ENCODE measurements around the gene LIMCH1. TPM values are rescaled to one million over a fixed set of nuclear protein-coding genes. Genes with fewer than 3 reads are reported as not detected.
A peak's percentile ranks its signal among the peaks of the same experiment; 100 is the strongest.

Gene LIMCH1
- total RNA-seq, 1 donor from 2014 or later: 6.8 TPM

GRCh38 chr4:41506130-41506529 is 31.8 kb upstream of the LIMCH1 start:
- H3K36me3 ChIP-seq (ENCODE audit: control insufficient read depth, insufficient read depth, low read length): no peaks in the 10 kb centered on the region
- DNase-seq (ENCODE audit: low read depth) (peak; percentile 36), FAIRE-seq (no peak)

GRCh38 chr4:41507291-41507947 is 30.5 kb upstream of the LIMCH1 start:
- H3K4me3 ChIP-seq (ENCODE audit: low read depth, low read length): no peak overlapping the region
- no peaks in the 10 kb centered on the region for H3K27me3 ChIP-seq (ENCODE audit: control insufficient read depth, insufficient read depth, low read length)
- no peaks in the 10 kb centered on the region for H3K36me3 ChIP-seq (ENCODE audit: control insufficient read depth, insufficient read depth, low read length)
- DNase-seq (ENCODE audit: low read depth): peak; percentile 28
- no peak for FAIRE-seq
- no peak for TF ChIP-seq CTCF (IDR thresholded peaks at IDR 0.05; ENCODE audit: insufficient read depth, low read length, severe bottlenecking)

More at GRCh38 chr4:41506130-41506529, 31.8 kb upstream of the LIMCH1 start:
- no peaks in the 10 kb centered on the region for H3K27me3 ChIP-seq (ENCODE audit: control insufficient read depth, insufficient read depth, low read length)
- no peak for TF ChIP-seq CTCF (IDR thresholded peaks at IDR 0.05; ENCODE audit: insufficient read depth, low read length, severe bottlenecking)
- no peak overlapping the region for H3K4me3 ChIP-seq (ENCODE audit: low read depth, low read length)

GRCh38 chr4:41509451-41509866 is 28.5 kb upstream of the LIMCH1 start:
- no peak overlapping the region for H3K4me3 ChIP-seq (ENCODE audit: low read depth, low read length)
- FAIRE-seq: no peak
- no peaks in the 10 kb centered on the region for H3K36me3 ChIP-seq (ENCODE audit: control insufficient read depth, insufficient read depth, low read length)
- no peaks in the 10 kb centered on the region for H3K27me3 ChIP-seq (ENCODE audit: control insufficient read depth, insufficient read depth, low read length)
- no peak for TF ChIP-seq CTCF (IDR thresholded peaks at IDR 0.05; ENCODE audit: insufficient read depth, low read length, severe bottlenecking)
- no peak for DNase-seq (ENCODE audit: low read depth)

- H3K4me3 ChIP-seq (ENCODE audit: low read depth, low read length): no peak overlapping the region
- H3K36me3 ChIP-seq (ENCODE audit: control insufficient read depth, insufficient read depth, low read length): no peaks in the 10 kb centered on the region
- FAIRE-seq: no peak
- TF ChIP-seq CTCF (IDR thresholded peaks at IDR 0.05; ENCODE audit: insufficient read depth, low read length, severe bottlenecking): no peak
- no peak for DNase-seq (ENCODE audit: low read depth)
- H3K27me3 ChIP-seq (ENCODE audit: control insufficient read depth, insufficient read depth, low read length): no peaks in the 10 kb centered on the region
Measured at GRCh38 chr4:41510179-41510578, 27.8 kb upstream of the LIMCH1 start.

- Histone ChIP-seq H3K36me3 (ENCODE audit: control insufficient read depth, insufficient read depth, low read length) (no peaks in the 10 kb centered on the region), H3K4me3 (ENCODE audit: low read depth, low read length) (no peak overlapping the region), H3K27me3 (ENCODE audit: control insufficient read depth, insufficient read depth, low read length) (no peaks in the 10 kb centered on the region)
- FAIRE-seq (no peak), DNase-seq (ENCODE audit: low read depth) (no peak)
- TF ChIP-seq CTCF (IDR thresholded peaks at IDR 0.05; ENCODE audit: insufficient read depth, low read length, severe bottlenecking): no peak
Measured at GRCh38 chr4:41512136-41512535, 25.8 kb upstream of the LIMCH1 start.

- H3K27me3 ChIP-seq (ENCODE audit: control insufficient read depth, insufficient read depth, low read length): no peaks in the 10 kb centered on the region
- DNase-seq (ENCODE audit: low read depth): no peak
- no peaks in the 10 kb centered on the region for H3K36me3 ChIP-seq (ENCODE audit: control insufficient read depth, insufficient read depth, low read length)
- TF ChIP-seq CTCF (IDR thresholded peaks at IDR 0.05; ENCODE audit: insufficient read depth, low read length, severe bottlenecking): no peak
- H3K4me3 ChIP-seq (ENCODE audit: low read depth, low read length): no peak overlapping the region
- no peak for FAIRE-seq
Measured at GRCh38 chr4:41512596-41512995, 25.4 kb upstream of the LIMCH1 start.

All from bronchial epithelial cell (primary cell).